ENCODE results near the gene FAM131C. TPM values are rescaled to one million over a fixed set of nuclear protein-coding genes. Genes with fewer than 3 reads are reported as not detected.

The FAM131C gene
- total RNA-seq, 1 donor from 2014 or later = 1.9 TPM

GRCh38 chr1:16068356-16069270 is 4.8 kb downstream of the FAM131C start:
- TF ChIP-seq CTCF (IDR thresholded peaks at IDR 0.05; ENCODE audit: unreplicated experiment) = no peak
- no peak overlapping the region for H3K27ac Mint-ChIP-seq
- no peaks in the 10 kb centered on the region for H3K27me3 Mint-ChIP-seq (ENCODE audit: low read depth)
- H3K36me3 Mint-ChIP-seq = no peaks in the 10 kb centered on the region
- H3K4me3 Mint-ChIP-seq = no peak overlapping the region
- H3K4me1 Mint-ChIP-seq = peaks cover 14% of the 10 kb centered on the region
- H3K9me3 Mint-ChIP-seq = no peaks in the 10 kb centered on the region
- no peak for DNase-seq (ENCODE audit: low spot score in 2 of 2, unreplicated experiment in 2 of 2)

- TF ChIP-seq CTCF (IDR thresholded peaks at IDR 0.05; ENCODE audit: unreplicated experiment) = no peak
- Mint-ChIP-seq H3K9me3 (no peaks in the 10 kb centered on the region), H3K36me3 (no peaks in the 10 kb centered on the region), H3K4me3 (no peak overlapping the region), H3K27me3 (ENCODE audit: low read depth) (no peaks in the 10 kb centered on the region), H3K27ac (no peak overlapping the region), H3K4me1 (peaks cover 14% of the 10 kb centered on the region)
- no peak for DNase-seq (ENCODE audit: low spot score in 2 of 2, unreplicated experiment in 2 of 2)
Measured at GRCh38 chr1:16067933-16068332, 5.5 kb downstream of the FAM131C start.

- no peak for DNase-seq (ENCODE audit: low spot score in 2 of 2, unreplicated experiment in 2 of 2)
- Mint-ChIP-seq H3K4me3 (no peak overlapping the region), H3K27me3 (ENCODE audit: low read depth) (no peaks in the 10 kb centered on the region), H3K27ac (no peak overlapping the region), H3K4me1 (peaks cover 14% of the 10 kb centered on the region), H3K9me3 (no peaks in the 10 kb centered on the region), H3K36me3 (no peaks in the 10 kb centered on the region)
- no peak for TF ChIP-seq CTCF (IDR thresholded peaks at IDR 0.05; ENCODE audit: unreplicated experiment)
Measured at GRCh38 chr1:16067127-16067768, 6.2 kb downstream of the FAM131C start.

- Mint-ChIP-seq H3K27ac (no peak overlapping the region), H3K36me3 (no peaks in the 10 kb centered on the region), H3K4me1 (peaks cover 15% of the 10 kb centered on the region), H3K9me3 (no peaks in the 10 kb centered on the region), H3K27me3 (ENCODE audit: low read depth) (no peaks in the 10 kb centered on the region), H3K4me3 (no peak overlapping the region)
- no peak for DNase-seq (ENCODE audit: low spot score in 2 of 2, unreplicated experiment in 2 of 2)
- TF ChIP-seq CTCF (IDR thresholded peaks at IDR 0.05; ENCODE audit: unreplicated experiment) = no peak
Measured at GRCh38 chr1:16066245-16066644, 7.2 kb downstream of the FAM131C start.

- TF ChIP-seq CTCF (IDR thresholded peaks at IDR 0.05; ENCODE audit: unreplicated experiment) = no peak
- no peak for DNase-seq (ENCODE audit: low spot score in 2 of 2, unreplicated experiment in 2 of 2)
- Mint-ChIP-seq H3K27ac (no peak overlapping the region), H3K9me3 (no peaks in the 10 kb centered on the region), H3K27me3 (ENCODE audit: low read depth) (no peaks in the 10 kb centered on the region), H3K4me3 (no peak overlapping the region), H3K4me1 (peaks cover 20% of the 10 kb centered on the region), H3K36me3 (no peaks in the 10 kb centered on the region)
Measured at GRCh38 chr1:16065269-16065576, 8.2 kb downstream of the FAM131C start.

All from mesothelial cell of epicardium (in vitro differentiated cells).